HCT116 (cell line): ENCODE measurements around the gene SLC10A4. TPM values are rescaled to one million over a fixed set of nuclear protein-coding genes. Genes with fewer than 3 reads are reported as not detected.

ENCODE experiments used
- ATAC-seq: fragments of 200-7000 bp; cut with Tn5 transposase; 2 replicates; pipeline ENCODE4 v1.9.1; 2020; ENCODE audit warnings: mild to moderate bottlenecking, moderate library complexity
- BruUV-seq: library from RNA; stranded (reverse); fragments of 400-500 nt; replicated peaks from 2 replicates; lab custom pipeline; 2021; lab: Mats Ljungman, UMichigan
- CTCF ChIA-PET: fragments of 300-600 bp; sonication (Branson Sonifier 250); formaldehyde crosslinking; loops from one replicate; lab custom pipeline; 2021; ENCODE audit warnings: antibody characterized with exemption; lab: Charles Lee
- POLR2A ChIA-PET: fragments of 300-600, 350-600 bp; sonication (Branson Sonifier 250); formaldehyde crosslinking; loops from one replicate; lab custom pipeline; 2021; ENCODE audit warnings: antibody characterized with exemption; lab: Charles Lee
- RAD21 ChIA-PET, 2 experiments: fragments of 300-600 bp; sonication (Branson Sonifier 250); formaldehyde crosslinking; loops; one replicate each; lab custom pipeline; 2023; ENCODE audit warnings: low total read pairs in 2 of 2; ENCODE audit not compliant: uncharacterized antibody in 2 of 2, unreplicated experiment in 2 of 2, low non-redundant PET in 1 of 2; lab: Charles Lee
- DNase-seq: peaks from one replicate; pipeline ENCODE4 v3.0.0-alpha.2; 2010; ENCODE audit warnings: low read depth, low spot score
- H2AFZ ChIP-seq: fragments of 200-600 bp; shearing (Covaris generic), sonication (generic); 2 replicates; pipeline ENCODE4 v1.6.1; 2017; ENCODE audit warnings: low read depth, mixed run types, mixed read lengths, antibody characterized with exemption, low read length; ENCODE audit not compliant: poor library complexity, severe bottlenecking
- H3K27ac ChIP-seq: 2 replicates; pipeline ENCODE4 v1.5.1; 2012; ENCODE audit warnings: low read depth, low read length
- H3K27me3 ChIP-seq: fragments of 200-600 bp; sonication (generic); 2 replicates; pipeline ENCODE4 v1.6.1; 2016; ENCODE audit warnings: mixed run types, low read length, mixed read lengths; ENCODE audit not compliant: insufficient read depth
- H3K36me3 ChIP-seq, 2 experiments: fragments of 200-500 bp in 1 of 2; fragments of 200-600 bp in 1 of 2; sonication (Bioruptor generic) in 1 of 2; sonication (generic) in 1 of 2; 2 replicates each; pipeline versions ENCODE4 v1.5.1 to v1.6.1; 2014 to 2016; ENCODE audit warnings: low read length in 2 of 2, inconsistent platforms in 1 of 2, mixed read lengths in 1 of 2, mixed run types in 1 of 2; ENCODE audit not compliant: insufficient read depth in 2 of 2, control insufficient read depth in 1 of 2
- H3K4me1 ChIP-seq, 2 experiments: fragments of 200-600 bp in 1 of 2; sonication (generic) in 1 of 2; 2 replicates each; pipeline versions ENCODE4 v1.5.1 to v1.6.1; 2012 to 2017; ENCODE audit warnings: low read length in 2 of 2, inconsistent platforms in 1 of 2, mild to moderate bottlenecking in 1 of 2, mixed read lengths in 1 of 2, mixed run types in 1 of 2, moderate library complexity in 1 of 2; ENCODE audit not compliant: insufficient read depth in 2 of 2, control insufficient read depth in 1 of 2
- H3K4me2 ChIP-seq: fragments of 200-600 bp; sonication (generic); 2 replicates; pipeline ENCODE4 v1.6.1; 2017; ENCODE audit warnings: mixed run types, low read length, mixed read lengths
- H3K4me3 ChIP-seq, 2 experiments: fragments of 200-600 bp in 1 of 2; sonication (generic) in 1 of 2; replicated peaks in 1 of 2; 2 replicates each; pipeline ENCODE4 v1.5.1; 2011 to 2016; ENCODE audit warnings: low read length in 2 of 2, control low read depth in 1 of 2, low read depth in 1 of 2, mild to moderate bottlenecking in 1 of 2, mixed read lengths in 1 of 2, mixed run types in 1 of 2
- H3K79me2 ChIP-seq: fragments of 200-600 bp; sonication (generic); 2 replicates; pipeline ENCODE4 v1.6.1; 2017; ENCODE audit warnings: mild to moderate bottlenecking, mixed run types, low read length, moderate library complexity, mixed read lengths; ENCODE audit not compliant: insufficient read depth
- H3K9ac ChIP-seq: fragments of 200-600 bp; sonication (generic); 2 replicates; pipeline ENCODE4 v1.6.1; 2016; ENCODE audit warnings: low read length, mixed read lengths
- H3K9me2 ChIP-seq: fragments of 200-600 bp; sonication (generic), shearing (Covaris generic); 2 replicates; pipeline ENCODE4 v1.6.1; 2017; ENCODE audit warnings: mixed run types, mild to moderate bottlenecking, moderate library complexity; ENCODE audit not compliant: insufficient read depth
- H3K9me3 ChIP-seq, 2 experiments: fragments of 200-500 bp in 1 of 2; fragments of 200-600 bp in 1 of 2; sonication (Bioruptor generic) in 1 of 2; sonication (generic) in 1 of 2; 2 replicates each; pipeline ENCODE4 v1.6.1; 2014 to 2017; ENCODE audit warnings: low read length in 2 of 2, mixed read lengths in 2 of 2, inconsistent platforms in 1 of 2, low read depth in 1 of 2, mild to moderate bottlenecking in 1 of 2, mixed run types in 1 of 2, moderate library complexity in 1 of 2; ENCODE audit not compliant: control insufficient read depth in 1 of 2, insufficient read depth in 1 of 2
- H4K20me1 ChIP-seq: fragments of 200-600 bp; sonication (generic), shearing (Covaris generic); 2 replicates; pipeline ENCODE4 v1.6.1; 2017; ENCODE audit warnings: mixed run types, mild to moderate bottlenecking, moderate library complexity; ENCODE audit not compliant: insufficient read depth
- CEBPB ChIP-seq: IDR thresholded peaks from 2 replicates; pipeline ENCODE4 v1.6.1; 2012; ENCODE audit warnings: low read depth
- EGR1 ChIP-seq: IDR thresholded peaks from 2 replicates; pipeline ENCODE4 v1.6.1; 2012; ENCODE audit warnings: low read depth
- EZH2phosphoT487 ChIP-seq: fragments of 200-600 bp; IDR thresholded peaks from 2 replicates; pipeline ENCODE4 v1.6.1; 2018; ENCODE audit warnings: antibody characterized with exemption, borderline replicate concordance
- FOSL1 ChIP-seq: IDR thresholded peaks from 2 replicates; pipeline ENCODE4 v1.6.1; 2012; ENCODE audit warnings: low read depth
- POLR2A ChIP-seq: IDR thresholded peaks from 2 replicates; pipeline ENCODE4 v1.7.0; 2011; ENCODE audit warnings: borderline replicate concordance; ENCODE audit not compliant: insufficient read depth, insufficient read length; ENCODE audit errors: extremely low read depth
- POLR2AphosphoS5 ChIP-seq: IDR thresholded peaks from 2 replicates; pipeline ENCODE4 v1.6.1; 2011; ENCODE audit warnings: mild to moderate bottlenecking, low read depth, low read length, moderate library complexity
- SIN3A ChIP-seq: IDR thresholded peaks from 2 replicates; pipeline ENCODE4 v1.6.1; 2012; ENCODE audit warnings: low read depth
- SP1 ChIP-seq: IDR thresholded peaks from 2 replicates; pipeline ENCODE4 v1.6.1; 2012; ENCODE audit warnings: low read depth
- ZFX ChIP-seq: fragments of 450-650 bp; IDR thresholded peaks from 2 replicates; pipeline ENCODE4 v1.6.1; 2017
- ZNF274 ChIP-seq: fragments of 200-500 bp; sonication (Bioruptor generic); IDR thresholded peaks from 2 replicates; pipeline ENCODE4 v1.6.1; 2014; ENCODE audit warnings: mild to moderate bottlenecking, low read depth, low read length, inconsistent platforms
- intact Hi-C: fragments of 100-400 bp; cut with micrococcal nuclease; formaldehyde crosslinking; loops from 2 replicates; pipeline ENCODE4 v1.10.0; 2022
- total RNA-seq: library from RNA; stranded (reverse); gene quantifications from one replicate; pipeline ENCODE4 v1.2.1, GENCODE V29; 2021; ENCODE audit not compliant: unreplicated experiment
- TF ChIP-seq, protein P1 (sequence below), 3 experiments: fragments of 200-600 bp in 1 of 3; sonication (generic) in 1 of 3; IDR thresholded peaks in 2 of 3; conservative IDR thresholded peaks in 1 of 3; 2 replicates each; pipeline ENCODE4 v1.5.1; 2012 to 2017; ENCODE audit warnings: low read depth in 2 of 3, low read length in 2 of 3, antibody characterized with exemption in 1 of 3, borderline replicate concordance in 1 of 3, control low read depth in 1 of 3, mild to moderate bottlenecking in 1 of 3, mixed read lengths in 1 of 3, mixed run types in 1 of 3, moderate library complexity in 1 of 3; ENCODE audit not compliant: insufficient read depth in 1 of 3
- TF ChIP-seq, protein P2 (sequence below): IDR thresholded peaks from 2 replicates; pipeline ENCODE4 v1.6.1; 2012
- TF ChIP-seq, protein P3 (sequence below): IDR thresholded peaks from 2 replicates; pipeline ENCODE4 v1.6.1; 2011; ENCODE audit warnings: mild to moderate bottlenecking, low read length, moderate library complexity; ENCODE audit not compliant: insufficient replicate concordance; ENCODE audit errors: extremely low read depth
- TF ChIP-seq, protein P4 (sequence below): IDR thresholded peaks from 2 replicates; pipeline ENCODE4 v1.6.1; 2012; ENCODE audit warnings: low read depth

Gene SLC10A4
- total RNA-seq, 1 experiment from 2014 or later: 8.4 TPM

DNA sequence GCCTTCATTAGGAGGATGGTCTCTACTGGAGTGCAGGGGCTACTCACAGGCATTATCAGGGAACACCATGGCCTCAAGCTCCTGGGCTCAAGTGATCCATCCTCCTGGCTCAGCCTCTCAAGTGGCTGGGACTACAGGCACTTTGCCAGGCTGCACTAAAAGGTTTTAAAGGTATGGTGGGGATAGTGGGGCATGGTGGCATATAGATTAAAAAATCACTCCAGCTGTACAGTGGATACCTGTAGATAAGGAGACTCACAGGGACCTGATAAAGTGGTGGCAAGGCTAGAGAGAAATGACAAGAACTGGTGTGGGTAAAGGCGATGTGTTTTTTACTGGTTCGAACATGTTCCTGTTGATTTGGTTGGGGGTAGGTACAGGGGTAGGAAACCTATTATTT is 12.8 kb downstream of the SLC10A4 start:
- Histone ChIP-seq H3K27me3 (no peaks in the 10 kb centered on the region), H3K4me3 (no peak overlapping the region), H2AFZ (no peak overlapping the region), H3K9me3 (no peaks in the 10 kb centered on the region), H3K27ac (no peak overlapping the region), H3K9me2 (no peaks in the 10 kb centered on the region), H3K4me2 (no peak overlapping the region), H3K9ac (no peak overlapping the region), H3K36me3 (peaks cover 0 to 2% of the 10 kb centered on the region in 2 experiments; a peak in 1 of 4 replicates), H4K20me1 (no peaks in the 10 kb centered on the region), H3K79me2 (no peaks in the 10 kb centered on the region), H3K4me1 (no peaks in the 10 kb centered on the region)
- ChIA-PET POLR2A (no interaction called here), CTCF (no interaction called here), RAD21 (no interaction called here)
- DNase-seq (no peak), ATAC-seq (no peak)
- intact Hi-C loops: no loop called here
- BruUV-seq: no TSS peak
- no peak for TF ChIP-seq EZH2phosphoT487
- no peak for TF ChIP-seq EGR1
- TF ChIP-seq, protein P1, sequence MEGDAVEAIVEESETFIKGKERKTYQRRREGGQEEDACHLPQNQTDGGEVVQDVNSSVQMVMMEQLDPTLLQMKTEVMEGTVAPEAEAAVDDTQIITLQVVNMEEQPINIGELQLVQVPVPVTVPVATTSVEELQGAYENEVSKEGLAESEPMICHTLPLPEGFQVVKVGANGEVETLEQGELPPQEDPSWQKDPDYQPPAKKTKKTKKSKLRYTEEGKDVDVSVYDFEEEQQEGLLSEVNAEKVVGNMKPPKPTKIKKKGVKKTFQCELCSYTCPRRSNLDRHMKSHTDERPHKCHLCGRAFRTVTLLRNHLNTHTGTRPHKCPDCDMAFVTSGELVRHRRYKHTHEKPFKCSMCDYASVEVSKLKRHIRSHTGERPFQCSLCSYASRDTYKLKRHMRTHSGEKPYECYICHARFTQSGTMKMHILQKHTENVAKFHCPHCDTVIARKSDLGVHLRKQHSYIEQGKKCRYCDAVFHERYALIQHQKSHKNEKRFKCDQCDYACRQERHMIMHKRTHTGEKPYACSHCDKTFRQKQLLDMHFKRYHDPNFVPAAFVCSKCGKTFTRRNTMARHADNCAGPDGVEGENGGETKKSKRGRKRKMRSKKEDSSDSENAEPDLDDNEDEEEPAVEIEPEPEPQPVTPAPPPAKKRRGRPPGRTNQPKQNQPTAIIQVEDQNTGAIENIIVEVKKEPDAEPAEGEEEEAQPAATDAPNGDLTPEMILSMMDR (IDR thresholded peaks at IDR 0.05 in 2 of 3, conservative IDR thresholded peaks at IDR 0.05 in 1 of 3; ENCODE audit: borderline replicate concordance in 1 of 3, insufficient read depth in 1 of 3, low read depth in 2 of 3, low read length in 2 of 3): no peak
- TF ChIP-seq, protein P2, sequence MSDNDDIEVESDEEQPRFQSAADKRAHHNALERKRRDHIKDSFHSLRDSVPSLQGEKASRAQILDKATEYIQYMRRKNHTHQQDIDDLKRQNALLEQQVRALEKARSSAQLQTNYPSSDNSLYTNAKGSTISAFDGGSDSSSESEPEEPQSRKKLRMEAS: no peak
- TF ChIP-seq, protein P3, sequence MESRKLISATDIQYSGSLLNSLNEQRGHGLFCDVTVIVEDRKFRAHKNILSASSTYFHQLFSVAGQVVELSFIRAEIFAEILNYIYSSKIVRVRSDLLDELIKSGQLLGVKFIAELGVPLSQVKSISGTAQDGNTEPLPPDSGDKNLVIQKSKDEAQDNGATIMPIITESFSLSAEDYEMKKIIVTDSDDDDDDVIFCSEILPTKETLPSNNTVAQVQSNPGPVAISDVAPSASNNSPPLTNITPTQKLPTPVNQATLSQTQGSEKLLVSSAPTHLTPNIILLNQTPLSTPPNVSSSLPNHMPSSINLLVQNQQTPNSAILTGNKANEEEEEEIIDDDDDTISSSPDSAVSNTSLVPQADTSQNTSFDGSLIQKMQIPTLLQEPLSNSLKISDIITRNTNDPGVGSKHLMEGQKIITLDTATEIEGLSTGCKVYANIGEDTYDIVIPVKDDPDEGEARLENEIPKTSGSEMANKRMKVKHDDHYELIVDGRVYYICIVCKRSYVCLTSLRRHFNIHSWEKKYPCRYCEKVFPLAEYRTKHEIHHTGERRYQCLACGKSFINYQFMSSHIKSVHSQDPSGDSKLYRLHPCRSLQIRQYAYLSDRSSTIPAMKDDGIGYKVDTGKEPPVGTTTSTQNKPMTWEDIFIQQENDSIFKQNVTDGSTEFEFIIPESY: no peak
- TF ChIP-seq ZFX: no peak
- no peak for TF ChIP-seq POLR2A
- TF ChIP-seq FOSL1: no peak
- no peak for TF ChIP-seq SIN3A
- TF ChIP-seq POLR2AphosphoS5: no peak
- TF ChIP-seq ZNF274: no peak
- TF ChIP-seq, protein P4, sequence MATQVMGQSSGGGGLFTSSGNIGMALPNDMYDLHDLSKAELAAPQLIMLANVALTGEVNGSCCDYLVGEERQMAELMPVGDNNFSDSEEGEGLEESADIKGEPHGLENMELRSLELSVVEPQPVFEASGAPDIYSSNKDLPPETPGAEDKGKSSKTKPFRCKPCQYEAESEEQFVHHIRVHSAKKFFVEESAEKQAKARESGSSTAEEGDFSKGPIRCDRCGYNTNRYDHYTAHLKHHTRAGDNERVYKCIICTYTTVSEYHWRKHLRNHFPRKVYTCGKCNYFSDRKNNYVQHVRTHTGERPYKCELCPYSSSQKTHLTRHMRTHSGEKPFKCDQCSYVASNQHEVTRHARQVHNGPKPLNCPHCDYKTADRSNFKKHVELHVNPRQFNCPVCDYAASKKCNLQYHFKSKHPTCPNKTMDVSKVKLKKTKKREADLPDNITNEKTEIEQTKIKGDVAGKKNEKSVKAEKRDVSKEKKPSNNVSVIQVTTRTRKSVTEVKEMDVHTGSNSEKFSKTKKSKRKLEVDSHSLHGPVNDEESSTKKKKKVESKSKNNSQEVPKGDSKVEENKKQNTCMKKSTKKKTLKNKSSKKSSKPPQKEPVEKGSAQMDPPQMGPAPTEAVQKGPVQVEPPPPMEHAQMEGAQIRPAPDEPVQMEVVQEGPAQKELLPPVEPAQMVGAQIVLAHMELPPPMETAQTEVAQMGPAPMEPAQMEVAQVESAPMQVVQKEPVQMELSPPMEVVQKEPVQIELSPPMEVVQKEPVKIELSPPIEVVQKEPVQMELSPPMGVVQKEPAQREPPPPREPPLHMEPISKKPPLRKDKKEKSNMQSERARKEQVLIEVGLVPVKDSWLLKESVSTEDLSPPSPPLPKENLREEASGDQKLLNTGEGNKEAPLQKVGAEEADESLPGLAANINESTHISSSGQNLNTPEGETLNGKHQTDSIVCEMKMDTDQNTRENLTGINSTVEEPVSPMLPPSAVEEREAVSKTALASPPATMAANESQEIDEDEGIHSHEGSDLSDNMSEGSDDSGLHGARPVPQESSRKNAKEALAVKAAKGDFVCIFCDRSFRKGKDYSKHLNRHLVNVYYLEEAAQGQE: no peak
- no peak for TF ChIP-seq SP1
- no peak for TF ChIP-seq CEBPB
